HepG2 (cell line): ENCODE data around the gene NEURL1B. TPM values are rescaled to one million over a fixed set of nuclear protein-coding genes. Genes with fewer than 3 reads are reported as not detected.

ENCODE experiments used
- ATAC-seq: fragments of 200-7000 bp; cut with Tn5 transposase; 3 replicates; pipeline ENCODE4 v1.9.1; 2020; ENCODE audit warnings: mild to moderate bottlenecking, moderate library complexity
- Bru-seq: library from RNA; stranded (reverse); fragments of 400-500 nt; gene quantifications from one replicate; lab custom pipeline; 2021; lab: Mats Ljungman, UMichigan
- BruChase-seq, 2 experiments: library from RNA; stranded (reverse); fragments of 400-500 nt; gene quantifications; one replicate each; lab custom pipeline; 2021; lab: Mats Ljungman, UMichigan
- BruUV-seq: library from RNA; stranded (reverse); fragments of 400-500 nt; replicated peaks from 2 replicates; lab custom pipeline; 2021; lab: Mats Ljungman, UMichigan
- CTCF ChIA-PET: fragments of 300-600 bp; formaldehyde crosslinking; extraction: SDS; loops from one replicate; lab custom pipeline; 2021; ENCODE audit warnings: low total read pairs, inconsistent platforms, low intra/inter-chr PET ratio; lab: Yijun Ruan, JAX
- POLR2A ChIA-PET: fragments of 350-600 bp; sonication (Branson Sonifier 250); formaldehyde crosslinking; loops from one replicate; lab custom pipeline; 2020; ENCODE audit warnings: antibody characterized with exemption, inconsistent platforms; lab: Yijun Ruan, JAX
- DNase-seq: peaks from one replicate; pipeline ENCODE4 v3.0.0-alpha.2; 2015; ENCODE audit warnings: low spot score
- FAIRE-seq: peaks from 3 replicates; lab custom pipeline; 2011; peaks lifted over from hg19 to GRCh38; lab: Jason Lieb, UNC
- H2AFZ ChIP-seq: one replicate; pipeline ENCODE4 v1.6.1; 2011; ENCODE audit warnings: low read length, inconsistent platforms
- H3K27ac ChIP-seq: fragments of 300-600 bp; 3 replicates; pipeline ENCODE4 v1.8.0; 2011; ENCODE audit warnings: mixed run types, mild to moderate bottlenecking, mixed read lengths, low read length, inconsistent platforms; ENCODE audit not compliant: insufficient read depth; ENCODE audit errors: extremely low read length
- H3K27me3 ChIP-seq, 2 experiments: fragments of 200-600 bp in 1 of 2; 2 replicates in 1 of 2; 3 replicates in 1 of 2; pipeline versions ENCODE4 v1.6.0 to v1.8.0; 2011; ENCODE audit warnings: low read length in 2 of 2, mild to moderate bottlenecking in 2 of 2, moderate library complexity in 2 of 2, inconsistent platforms in 1 of 2; ENCODE audit not compliant: insufficient read depth in 2 of 2, control insufficient read depth in 1 of 2
- H3K36me3 ChIP-seq, 2 experiments: fragments of 200-600 bp in 1 of 2; replicated peaks in 1 of 2; 2 replicates in 1 of 2; 3 replicates in 1 of 2; pipeline versions ENCODE4 v1.5.1 to v1.8.0; 2011; ENCODE audit warnings: low read length in 2 of 2, inconsistent platforms in 1 of 2; ENCODE audit not compliant: insufficient read depth in 2 of 2, control insufficient read depth in 1 of 2
- H3K4me1 ChIP-seq: 2 replicates; pipeline ENCODE4 v1.5.1; 2012; ENCODE audit warnings: low read length, inconsistent platforms; ENCODE audit not compliant: insufficient read depth
- H3K4me2 ChIP-seq: 2 replicates; pipeline ENCODE4 v1.6.0; 2011; ENCODE audit warnings: low read depth, low read length, inconsistent platforms
- H3K4me3 ChIP-seq, 3 experiments: fragments of 200-600 bp in 1 of 3; sonication (generic), shearing (Covaris generic) in 1 of 3; replicated peaks in 1 of 3; 2 replicates each; pipeline ENCODE4 v1.5.1; 2011 to 2016; ENCODE audit warnings: low read length in 3 of 3, inconsistent platforms in 2 of 3, low read depth in 2 of 3, mild to moderate bottlenecking in 2 of 3, control low read depth in 1 of 3, mixed read lengths in 1 of 3; ENCODE audit not compliant: insufficient read depth in 1 of 3
- H3K79me2 ChIP-seq: one replicate; pipeline ENCODE4 v1.6.1; 2011; ENCODE audit warnings: low read length, inconsistent platforms; ENCODE audit not compliant: insufficient read depth
- H3K9ac ChIP-seq: 2 replicates; pipeline ENCODE4 v1.6.0; 2011; ENCODE audit warnings: mild to moderate bottlenecking, low read depth, low read length, inconsistent platforms; ENCODE audit not compliant: insufficient read depth
- H3K9me3 ChIP-seq: 2 replicates; pipeline ENCODE4 v1.5.1; 2012; ENCODE audit warnings: mild to moderate bottlenecking, low read length
- H4K20me1 ChIP-seq: 2 replicates; pipeline ENCODE4 v1.6.0; 2011; ENCODE audit warnings: inconsistent platforms, mild to moderate bottlenecking, low read length, moderate library complexity; ENCODE audit not compliant: insufficient read depth
- MXD4 ChIP-seq: IDR thresholded peaks from 2 replicates; pipeline ENCODE4 v1.6.1; 2016; ENCODE audit warnings: mild to moderate bottlenecking, missing biosample characterization, missing genetic modification reagents
- SIX1 ChIP-seq: sonication (generic); formaldehyde crosslinking; IDR thresholded peaks from 2 replicates; pipeline ENCODE4 v1.4.0; 2020; ENCODE audit warnings: missing genetic modification reagents, borderline replicate concordance
- SOX6 ChIP-seq, 2 experiments: fragments of 450-650 bp in 1 of 2; sonication (generic) in 1 of 2; formaldehyde crosslinking in 1 of 2; IDR thresholded peaks; 2 replicates each; pipeline versions ENCODE4 v1.4.0 to v1.6.1; 2017 to 2020; ENCODE audit warnings: antibody characterized with exemption in 1 of 2, mild to moderate bottlenecking in 1 of 2, missing genetic modification reagents in 1 of 2
- ZC3H13 ChIP-seq: sonication (generic); formaldehyde crosslinking; IDR thresholded peaks from 2 replicates; pipeline ENCODE4 v1.8.1; 2023; ENCODE audit warnings: mild to moderate bottlenecking, missing genetic modification reagents, moderate library complexity
- ZNF660 ChIP-seq: sonication (generic); formaldehyde crosslinking; IDR thresholded peaks from 2 replicates; pipeline ENCODE4 v1.5.1; 2020; ENCODE audit warnings: mild to moderate bottlenecking, low read depth, missing genetic modification reagents, borderline replicate concordance
- ZZZ3 ChIP-seq: sonication (generic); formaldehyde crosslinking; IDR thresholded peaks from 2 replicates; pipeline ENCODE4 v1.4.0; 2020; ENCODE audit warnings: missing genetic modification reagents, mild to moderate bottlenecking, borderline replicate concordance
- WGBS: methylation state at CpG from one replicate; pipeline ENCODE4 v1.1.6; 2017; ENCODE audit warnings: low lambda C conversion rate; 5-methylcytosine and 5-hydroxymethylcytosine counted together
- in situ Hi-C: cut with HindIII; loops from 2 replicates; pipeline ENCODE4 v1.10.0; 2017; ENCODE audit warnings: low pct_unique_long_range_greater_than_20kb; ENCODE audit not compliant: extremely low pct_ligation_motif_present
- intact Hi-C: fragments of 100-400 bp; cut with micrococcal nuclease; formaldehyde crosslinking; loops from one replicate; pipeline ENCODE4 v1.10.0; 2022; ENCODE audit not compliant: unreplicated experiment
- long read RNA-seq, 2 experiments: library from RNA in 1 of 2; library from polyadenylated mRNA in 1 of 2; stranded (forward) in 1 of 2; unstranded in 1 of 2; transcript quantifications; one replicate each; pipeline ENCODE4 v2.0.0, GENCODE V29; 2019 to 2022
- polyA minus RNA-seq, 3 experiments: library from RNA; depleted of rRNA, polyadenylated mRNA; stranded (reverse); fragments of >200 nt; gene quantifications; 2 replicates each; pipeline ENCODE4 v1.2.3, GENCODE V29; 2011; ENCODE audit warnings: low replicate concordance in 1 of 3
- polyA plus RNA-seq, 8 experiments: library from polyadenylated mRNA; depleted of rRNA in 3 of 8; stranded (reverse) in 7 of 8; unstranded in 1 of 8; fragments of >200 nt; fragmentation: Illumina TruSeq in 4 of 8; extraction: Trizol in 4 of 8; gene quantifications; 2 replicates each; pipeline versions ENCODE4 v1.2.1 to v1.2.3, GENCODE V29; 2011 to 2016; ENCODE audit warnings: low read depth in 4 of 8, missing spikeins in 1 of 8, mixed read lengths in 1 of 8; ENCODE audit not compliant: insufficient read depth in 1 of 8
- total RNA-seq, 5 experiments: library from RNA; depleted of rRNA; stranded (reverse); fragments of >200 nt; fragmentation: Illumina TruSeq; extraction: Trizol; gene quantifications; 2 replicates each; pipeline ENCODE4 v1.2.3, GENCODE V29; 2016; ENCODE audit warnings: low read depth in 1 of 5
- TF ChIP-seq, protein P1 (sequence below): sonication (generic); formaldehyde crosslinking; IDR thresholded peaks from 2 replicates; pipeline ENCODE4 v1.8.0; 2022; ENCODE audit warnings: mild to moderate bottlenecking, missing genetic modification reagents, moderate library complexity
- TF ChIP-seq, protein P2 (sequence below): sonication (generic); formaldehyde crosslinking; IDR thresholded peaks from 2 replicates; pipeline ENCODE4 v1.5.0; 2020; ENCODE audit warnings: missing genetic modification reagents, mild to moderate bottlenecking, borderline replicate concordance
- TF ChIP-seq, protein P3 (sequence below): IDR thresholded peaks from 2 replicates; pipeline ENCODE4 v1.6.1; 2016; ENCODE audit warnings: missing compliant biosample characterization, missing genetic modification reagents, borderline replicate concordance

Gene NEURL1B, protein sequence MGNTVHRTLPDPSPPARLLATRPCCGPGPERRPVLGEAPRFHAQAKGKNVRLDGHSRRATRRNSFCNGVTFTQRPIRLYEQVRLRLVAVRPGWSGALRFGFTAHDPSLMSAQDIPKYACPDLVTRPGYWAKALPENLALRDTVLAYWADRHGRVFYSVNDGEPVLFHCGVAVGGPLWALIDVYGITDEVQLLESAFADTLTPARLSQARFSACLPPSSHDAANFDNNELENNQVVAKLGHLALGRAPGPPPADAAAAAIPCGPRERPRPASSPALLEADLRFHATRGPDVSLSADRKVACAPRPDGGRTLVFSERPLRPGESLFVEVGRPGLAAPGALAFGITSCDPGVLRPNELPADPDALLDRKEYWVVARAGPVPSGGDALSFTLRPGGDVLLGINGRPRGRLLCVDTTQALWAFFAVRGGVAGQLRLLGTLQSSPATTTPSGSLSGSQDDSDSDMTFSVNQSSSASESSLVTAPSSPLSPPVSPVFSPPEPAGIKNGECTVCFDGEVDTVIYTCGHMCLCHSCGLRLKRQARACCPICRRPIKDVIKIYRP
- total RNA-seq (2016; rRNA removed; fragmentation: Illumina TruSeq; extraction: Trizol) (0.09 and 0.11 TPM in 2 replicates), polyA plus RNA-seq (2011; rRNA removed) (0.13 and 0.14 TPM in 2 replicates), polyA minus RNA-seq (2011; rRNA and poly(A)+ RNA removed; ENCODE audit: low replicate concordance) (0.14 and 1.5 TPM in 2 replicates), Bru-seq, nascent RNA (percentile 31 among the genes with signal in this experiment), BruChase-seq, experiment 1, labeled RNA remaining after a 6-hour chase (percentile 30 among the genes with signal in this experiment), BruChase-seq, experiment 2, labeled RNA remaining after a 2-hour chase (percentile 27 among the genes with signal in this experiment)
- not detected in 2 replicates for total RNA-seq (2016; cell fraction: cytosol; rRNA removed; fragmentation: Illumina TruSeq; extraction: Trizol; ENCODE audit: low read depth)
- total RNA-seq (2016; cell fraction: insoluble cytoplasmic fraction; rRNA removed; fragmentation: Illumina TruSeq; extraction: Trizol): 0.03 and 0.13 TPM in 2 replicates
- total RNA-seq (2016; cell fraction: membrane; rRNA removed; fragmentation: Illumina TruSeq; extraction: Trizol): 0.03 TPM in 2 replicates
- 0.09 TPM in 1 of 2 replicates, not detected in the other for total RNA-seq (2016; cell fraction: nucleus; rRNA removed; fragmentation: Illumina TruSeq; extraction: Trizol)
- polyA plus RNA-seq (2011; cell fraction: cytosol; rRNA removed): 0.09 and 0.15 TPM in 2 replicates
- 0.28 and 0.82 TPM in 2 replicates for polyA plus RNA-seq (2011; cell fraction: nucleus; rRNA removed)
- 0.20 and 0.31 TPM in 2 replicates for polyA plus RNA-seq (2012)
- polyA plus RNA-seq (2016; cell fraction: cytosol; fragmentation: Illumina TruSeq; extraction: Trizol; ENCODE audit: low read depth): 0.02 and 0.08 TPM in 2 replicates
- polyA plus RNA-seq (2016; cell fraction: insoluble cytoplasmic fraction; fragmentation: Illumina TruSeq; extraction: Trizol; ENCODE audit: low read depth): 0.03 and 0.09 TPM in 2 replicates
- polyA plus RNA-seq (2016; cell fraction: membrane; fragmentation: Illumina TruSeq; extraction: Trizol; ENCODE audit: low read depth): 0.06 TPM in 1 of 2 replicates, not detected in the other
- polyA plus RNA-seq (2016; cell fraction: nucleus; fragmentation: Illumina TruSeq; extraction: Trizol; ENCODE audit: insufficient read depth, low read depth): 0.14 TPM in 1 of 2 replicates, not detected in the other
- polyA minus RNA-seq (2011; cell fraction: cytosol; rRNA and poly(A)+ RNA removed): 0.09 and 0.20 TPM in 2 replicates
- polyA minus RNA-seq (2011; cell fraction: nucleus; rRNA and poly(A)+ RNA removed): 0.13 and 0.25 TPM in 2 replicates
- long read RNA-seq, experiment 1: 0 reads
- long read RNA-seq, experiment 2, full-length matches to known transcripts: 1 of 2 reads
- long read RNA-seq, experiment 2, partial matches to known transcripts: 0 of 2 reads
- long read RNA-seq, experiment 2, other reads (novel, unspliced or antisense): 1 of 2 reads

DNA sequence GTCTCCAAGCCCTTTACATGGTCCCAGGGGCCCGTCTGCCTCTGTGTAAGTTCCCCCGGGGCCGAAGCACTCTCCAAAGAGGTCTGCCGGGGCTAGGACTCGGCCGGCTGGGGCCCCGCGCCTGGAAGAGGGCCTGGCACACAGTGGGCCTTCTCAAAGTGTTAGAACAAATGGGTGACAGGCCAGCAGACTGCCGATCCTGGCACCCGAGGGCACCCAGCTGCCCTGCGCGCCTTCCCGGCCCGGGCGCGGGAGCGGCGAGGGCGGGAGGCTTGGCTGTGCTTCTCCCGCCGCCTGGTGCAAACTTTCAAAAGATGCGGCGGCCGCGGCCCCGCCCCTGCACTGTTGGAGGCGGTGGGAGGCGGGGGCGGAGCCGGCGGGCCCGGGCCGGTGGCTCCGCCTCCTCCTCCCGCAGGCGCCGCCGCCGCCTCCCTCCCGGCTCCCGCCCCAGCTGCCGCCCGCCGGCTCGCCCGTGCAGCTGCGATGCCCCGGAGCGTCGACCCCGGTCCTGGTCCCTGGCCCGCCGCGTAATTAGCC, at the start of gene NEURL1B:
Gene NEURL1B (plus strand): TSS at position 442 of the 537 bp plus-strand sequence. CDS start 144 bp downstream, outside the sequence.
- ChIA-PET CTCF (no interaction called here), POLR2A (no interaction called here)
- H3K27me3 ChIP-seq: peaks cover 0 to 33% of the 10 kb centered on the region in 2 experiments; a peak in 3 of 5 replicates
- FAIRE-seq: no peak
- H3K4me2 ChIP-seq: peak within 1 kb of the TSS; percentile 77
- H3K4me3 ChIP-seq: peak within 1 kb of the TSS; percentile 52 to 68 (median 54)
- H3K27ac ChIP-seq: no peak within 1 kb of the TSS
- no peaks in the 10 kb centered on the region for H4K20me1 ChIP-seq
- DNase-seq: peak; percentile 29
- H3K4me1 ChIP-seq: peaks cover 9% of the 10 kb centered on the region
- H3K9me3 ChIP-seq: no peaks in the 10 kb centered on the region
- H3K36me3 ChIP-seq: no peaks in the 10 kb centered on the region
- in situ Hi-C loops: no loop called here
- no peak within 1 kb of the TSS for H2AFZ ChIP-seq
- no peaks in the 10 kb centered on the region for H3K79me2 ChIP-seq
- peak; percentile 82 for ATAC-seq
- BruUV-seq: no TSS peak
- WGBS: 0% methylated on average over 5 of the region's 54 CpGs
- peak within 1 kb of the TSS; percentile 53; the same call in 1 of the 2 replicates for H3K9ac ChIP-seq
- intact Hi-C loops: loop anchor here (10.0 kb wide), 1 partner anchor 54 kb away; no protein-coding TSS in a partner anchor
- no peak for TF ChIP-seq SOX6 (IDR thresholded peaks at IDR 0.05)
- TF ChIP-seq SOX6 (CRISPR knock-in tag; IDR thresholded peaks at IDR 0.05): no peak
- TF ChIP-seq ZNF660 (CRISPR knock-in tag): no peak
- TF ChIP-seq SIX1 (CRISPR knock-in tag): no peak
- TF ChIP-seq ZC3H13: no peak
- TF ChIP-seq, protein P1, sequence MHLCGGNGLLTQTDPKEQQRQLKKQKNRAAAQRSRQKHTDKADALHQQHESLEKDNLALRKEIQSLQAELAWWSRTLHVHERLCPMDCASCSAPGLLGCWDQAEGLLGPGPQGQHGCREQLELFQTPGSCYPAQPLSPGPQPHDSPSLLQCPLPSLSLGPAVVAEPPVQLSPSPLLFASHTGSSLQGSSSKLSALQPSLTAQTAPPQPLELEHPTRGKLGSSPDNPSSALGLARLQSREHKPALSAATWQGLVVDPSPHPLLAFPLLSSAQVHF (CRISPR knock-in tag): no peak
- no peak for TF ChIP-seq MXD4
- TF ChIP-seq ZZZ3 (CRISPR knock-in tag): no peak
- TF ChIP-seq, protein P2, sequence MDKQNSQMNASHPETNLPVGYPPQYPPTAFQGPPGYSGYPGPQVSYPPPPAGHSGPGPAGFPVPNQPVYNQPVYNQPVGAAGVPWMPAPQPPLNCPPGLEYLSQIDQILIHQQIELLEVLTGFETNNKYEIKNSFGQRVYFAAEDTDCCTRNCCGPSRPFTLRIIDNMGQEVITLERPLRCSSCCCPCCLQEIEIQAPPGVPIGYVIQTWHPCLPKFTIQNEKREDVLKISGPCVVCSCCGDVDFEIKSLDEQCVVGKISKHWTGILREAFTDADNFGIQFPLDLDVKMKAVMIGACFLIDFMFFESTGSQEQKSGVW (CRISPR knock-in tag): no peak
- TF ChIP-seq, protein P3, sequence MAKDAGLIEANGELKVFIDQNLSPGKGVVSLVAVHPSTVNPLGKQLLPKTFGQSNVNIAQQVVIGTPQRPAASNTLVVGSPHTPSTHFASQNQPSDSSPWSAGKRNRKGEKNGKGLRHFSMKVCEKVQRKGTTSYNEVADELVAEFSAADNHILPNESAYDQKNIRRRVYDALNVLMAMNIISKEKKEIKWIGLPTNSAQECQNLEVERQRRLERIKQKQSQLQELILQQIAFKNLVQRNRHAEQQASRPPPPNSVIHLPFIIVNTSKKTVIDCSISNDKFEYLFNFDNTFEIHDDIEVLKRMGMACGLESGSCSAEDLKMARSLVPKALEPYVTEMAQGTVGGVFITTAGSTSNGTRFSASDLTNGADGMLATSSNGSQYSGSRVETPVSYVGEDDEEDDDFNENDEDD (CRISPR knock-in tag): peak; percentile 81; the same call in 1 of the 2 replicates
